Thyroid gland (tissue), 4 donors: ENCODE results near the gene COPE.

Source experiments
- CTCF ChIP-seq, 6 experiments: fragments of 200-600 bp in 3 of 6; fragments of 450-650 bp in 3 of 6; sonication (generic) in 3 of 6; IDR thresholded peaks; one replicate each; pipeline ENCODE4 v1.5.1; 2016 to 2019; ENCODE audit warnings: antibody characterized with exemption in 6 of 6, mild to moderate bottlenecking in 2 of 6, inconsistent platforms in 1 of 6, moderate library complexity in 1 of 6
- POLR2A ChIP-seq, 2 donors: fragments of 450-650 bp; IDR thresholded peaks; one replicate each; pipeline ENCODE4 v1.6.1; 2017; ENCODE audit warnings: antibody characterized with exemption in 2 of 2, mild to moderate bottlenecking in 2 of 2, moderate library complexity in 1 of 2

- no peak for TF ChIP-seq POLR2A (IDR thresholded peaks at IDR 0.05)
- TF ChIP-seq CTCF (IDR thresholded peaks at IDR 0.05) = no peak
These were observed 59.4 kb downstream of the COPE start for GRCh38 chr19:18859676-18860301.
